WTC11 (cell line): Measurements from ENCODE around the gene OBI1. TPM values are rescaled to one million over a fixed set of nuclear protein-coding genes. Genes with fewer than 3 reads are reported as not detected.

ENCODE experiments used
- ATAC-seq: fragments of 200-7000 bp; cut with Tn5 transposase; 2 replicates; pipeline ENCODE4 v1.10.0; 2021; ENCODE audit warnings: mild to moderate bottlenecking, moderate library complexity
- CTCF ChIA-PET: fragments of 300-600 bp; sonication (Branson Sonifier 250); formaldehyde crosslinking; loops from one replicate; lab custom pipeline; 2021; ENCODE audit warnings: antibody characterized with exemption; lab: Charles Lee
- POLR2A ChIA-PET: fragments of 350-600 bp; sonication (Branson Sonifier 250); formaldehyde crosslinking; loops from one replicate; lab custom pipeline; 2021; ENCODE audit warnings: antibody characterized with exemption; lab: Charles Lee
- DNase-seq: peaks from one replicate; pipeline ENCODE4 v3.0.0; 2021; ENCODE audit warnings: low spot score
- H3K27ac Mint-ChIP-seq: 2 replicates; pipeline ENCODE4 v1.8.0; 2021; ENCODE audit warnings: mixed read lengths
- H3K27me3 Mint-ChIP-seq: 2 replicates; pipeline ENCODE4 v1.8.0; 2021; ENCODE audit warnings: low read depth, mild to moderate bottlenecking, moderate library complexity, mixed read lengths
- H3K36me3 Mint-ChIP-seq: 2 replicates; pipeline ENCODE4 v1.8.0; 2021; ENCODE audit warnings: mixed read lengths
- H3K4me1 Mint-ChIP-seq: 2 replicates; pipeline ENCODE4 v1.8.0; 2022; ENCODE audit warnings: mixed read lengths
- H3K4me3 Mint-ChIP-seq: 2 replicates; pipeline ENCODE4 v1.8.0; 2021; ENCODE audit warnings: mild to moderate bottlenecking, moderate library complexity, mixed read lengths
- H3K9me3 Mint-ChIP-seq: 2 replicates; pipeline ENCODE4 v1.8.0; 2021; ENCODE audit warnings: mixed read lengths
- ATF1 ChIP-seq: sonication (generic); formaldehyde crosslinking; IDR thresholded peaks from 2 replicates; pipeline ENCODE4 v1.8.1; 2023; ENCODE audit warnings: mild to moderate bottlenecking, moderate library complexity, missing genetic modification reagents
- CREB1 ChIP-seq: sonication (generic); formaldehyde crosslinking; IDR thresholded peaks from 2 replicates; pipeline ENCODE4 v1.8.0; 2023; ENCODE audit warnings: mild to moderate bottlenecking, missing genetic modification reagents
- ETV6 ChIP-seq: sonication (generic); formaldehyde crosslinking; IDR thresholded peaks from 2 replicates; pipeline ENCODE4 v1.8.1; 2022; ENCODE audit warnings: mild to moderate bottlenecking, missing genetic modification reagents
- FOXJ3 ChIP-seq: sonication (generic); formaldehyde crosslinking; IDR thresholded peaks from 2 replicates; pipeline ENCODE4 v1.9.0; 2021; ENCODE audit warnings: missing genetic modification reagents, mild to moderate bottlenecking, borderline replicate concordance
- HMGA2 ChIP-seq: fragments of 250-450 bp; sonication (Bioruptor Pico); IDR thresholded peaks from 2 replicates; pipeline ENCODE4 v1.4.0; 2021; ENCODE audit warnings: mild to moderate bottlenecking, moderate library complexity
- IRF2 ChIP-seq: sonication (generic); formaldehyde crosslinking; IDR thresholded peaks from 2 replicates; pipeline ENCODE4 v1.8.0; 2022; ENCODE audit warnings: low read depth, missing genetic modification reagents, borderline replicate concordance
- JUN ChIP-seq: sonication (generic); formaldehyde crosslinking; IDR thresholded peaks from 2 replicates; pipeline ENCODE4 v1.8.0; 2023; ENCODE audit warnings: mild to moderate bottlenecking, missing genetic modification reagents
- MAX ChIP-seq: sonication (generic); formaldehyde crosslinking; IDR thresholded peaks from 2 replicates; pipeline ENCODE4 v1.8.0; 2022; ENCODE audit warnings: mild to moderate bottlenecking, missing genetic modification reagents
- NFATC4 ChIP-seq: fragments of 250-450 bp; sonication (Bioruptor Pico); IDR thresholded peaks from 2 replicates; pipeline ENCODE4 v1.9.0; 2021; ENCODE audit warnings: mild to moderate bottlenecking
- PRRX2 ChIP-seq: fragments of 250-450 bp; sonication (Bioruptor Pico); IDR thresholded peaks from 2 replicates; pipeline ENCODE4 v1.8.0; 2021; ENCODE audit warnings: mild to moderate bottlenecking
- ZNF138 ChIP-seq: sonication (generic); formaldehyde crosslinking; conservative IDR thresholded peaks from 2 replicates; pipeline ENCODE4 v1.8.1; 2022; ENCODE audit warnings: mild to moderate bottlenecking, moderate library complexity, missing genetic modification reagents
- total RNA-seq: library from RNA; stranded (reverse); gene quantifications from 3 replicates; pipeline ENCODE4 v1.2.3, GENCODE V29; 2021
- TF ChIP-seq, protein P1 (sequence below): sonication (generic); formaldehyde crosslinking; IDR thresholded peaks from 2 replicates; pipeline ENCODE4 v1.8.0; 2022; ENCODE audit warnings: mild to moderate bottlenecking, missing genetic modification reagents
- TF ChIP-seq, protein P2 (sequence below): sonication (generic); formaldehyde crosslinking; conservative IDR thresholded peaks from 2 replicates; pipeline ENCODE4 v1.8.1; 2022; ENCODE audit warnings: mild to moderate bottlenecking, missing genetic modification reagents
- TF ChIP-seq, protein P3 (sequence below): sonication (generic); formaldehyde crosslinking; IDR thresholded peaks from 2 replicates; pipeline ENCODE4 v1.8.0; 2023; ENCODE audit warnings: missing genetic modification reagents
- TF ChIP-seq, protein P4 (sequence below): sonication (generic); formaldehyde crosslinking; IDR thresholded peaks from 2 replicates; pipeline ENCODE4 v1.8.1; 2022; ENCODE audit warnings: low read depth, missing genetic modification reagents, borderline replicate concordance
- TF ChIP-seq, protein P5 (sequence below): fragments of 250-450 bp; sonication (Bioruptor Pico); IDR thresholded peaks from 2 replicates; pipeline ENCODE4 v1.9.0; 2021; ENCODE audit warnings: mild to moderate bottlenecking
- TF ChIP-seq, protein P6 (sequence below): sonication (generic); formaldehyde crosslinking; conservative IDR thresholded peaks from 2 replicates; pipeline ENCODE4 v1.8.1; 2023; ENCODE audit warnings: mild to moderate bottlenecking, low read depth, missing genetic modification reagents, moderate library complexity
- TF ChIP-seq, protein P7 (sequence below): sonication (generic); formaldehyde crosslinking; IDR thresholded peaks from 2 replicates; pipeline ENCODE4 v1.8.1; 2022; ENCODE audit warnings: missing genetic modification reagents, borderline replicate concordance
- TF ChIP-seq, protein P8 (sequence below): sonication (generic); formaldehyde crosslinking; IDR thresholded peaks from 2 replicates; pipeline ENCODE4 v1.8.1; 2022; ENCODE audit warnings: mild to moderate bottlenecking, missing genetic modification reagents, moderate library complexity, borderline replicate concordance

The OBI1 gene
- total RNA-seq, 1 experiment from 2014 or later: 13.4 TPM

- H3K27ac Mint-ChIP-seq: no peak overlapping the region
Observed at GRCh38 chr13:78611040-78611439, 47.9 kb downstream of the OBI1 start.

DNA sequence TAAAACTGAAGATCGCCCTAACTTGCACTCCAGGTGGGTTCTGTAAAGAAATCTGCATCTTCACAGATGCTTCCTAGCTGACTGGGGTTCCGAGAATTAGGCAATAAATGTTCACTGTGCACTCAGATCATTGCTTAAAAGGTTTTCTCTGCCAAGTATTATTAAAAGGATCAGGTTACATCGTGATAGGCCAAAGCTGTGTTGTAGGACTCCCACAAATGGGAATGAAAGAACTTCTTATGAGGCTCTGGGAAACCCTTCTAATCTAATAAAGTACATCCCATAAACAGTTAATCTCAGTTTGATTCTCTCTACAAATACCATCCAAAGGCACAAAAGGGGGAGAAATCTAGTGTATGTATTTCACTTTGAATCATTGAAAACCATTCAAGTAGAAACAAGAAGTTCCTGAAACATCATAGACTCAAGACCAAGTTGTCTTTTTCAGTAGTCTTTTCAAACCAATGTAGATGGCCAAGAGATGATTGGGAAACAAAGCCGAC is 48.5 kb downstream of the OBI1 start:
- CTCF ChIA-PET: interaction anchor here (1.0 to 3.2 kb wide), 2 partner anchors 24 kb away, joined by 6 to 22 read pairs; no protein-coding TSS in a partner anchor
- H3K4me3 Mint-ChIP-seq: peak overlapping the region; percentile 73; the same call in 1 of the 2 replicates
- no peak overlapping the region for H3K27ac Mint-ChIP-seq
- H3K9me3 Mint-ChIP-seq: no peaks in the 10 kb centered on the region
- POLR2A ChIA-PET: no interaction called here
- DNase-seq: no peak
- peaks cover 83% of the 10 kb centered on the region for H3K27me3 Mint-ChIP-seq
- ATAC-seq: no peak
- H3K4me1 Mint-ChIP-seq: peaks cover 40% of the 10 kb centered on the region
- H3K36me3 Mint-ChIP-seq: peaks cover 3% of the 10 kb centered on the region
- TF ChIP-seq, protein P1, sequence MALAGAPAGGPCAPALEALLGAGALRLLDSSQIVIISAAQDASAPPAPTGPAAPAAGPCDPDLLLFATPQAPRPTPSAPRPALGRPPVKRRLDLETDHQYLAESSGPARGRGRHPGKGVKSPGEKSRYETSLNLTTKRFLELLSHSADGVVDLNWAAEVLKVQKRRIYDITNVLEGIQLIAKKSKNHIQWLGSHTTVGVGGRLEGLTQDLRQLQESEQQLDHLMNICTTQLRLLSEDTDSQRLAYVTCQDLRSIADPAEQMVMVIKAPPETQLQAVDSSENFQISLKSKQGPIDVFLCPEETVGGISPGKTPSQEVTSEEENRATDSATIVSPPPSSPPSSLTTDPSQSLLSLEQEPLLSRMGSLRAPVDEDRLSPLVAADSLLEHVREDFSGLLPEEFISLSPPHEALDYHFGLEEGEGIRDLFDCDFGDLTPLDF (CRISPR knock-in tag): no peak
- TF ChIP-seq, protein P2, sequence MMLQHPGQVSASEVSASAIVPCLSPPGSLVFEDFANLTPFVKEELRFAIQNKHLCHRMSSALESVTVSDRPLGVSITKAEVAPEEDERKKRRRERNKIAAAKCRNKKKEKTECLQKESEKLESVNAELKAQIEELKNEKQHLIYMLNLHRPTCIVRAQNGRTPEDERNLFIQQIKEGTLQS: no peak
- TF ChIP-seq, protein P3, sequence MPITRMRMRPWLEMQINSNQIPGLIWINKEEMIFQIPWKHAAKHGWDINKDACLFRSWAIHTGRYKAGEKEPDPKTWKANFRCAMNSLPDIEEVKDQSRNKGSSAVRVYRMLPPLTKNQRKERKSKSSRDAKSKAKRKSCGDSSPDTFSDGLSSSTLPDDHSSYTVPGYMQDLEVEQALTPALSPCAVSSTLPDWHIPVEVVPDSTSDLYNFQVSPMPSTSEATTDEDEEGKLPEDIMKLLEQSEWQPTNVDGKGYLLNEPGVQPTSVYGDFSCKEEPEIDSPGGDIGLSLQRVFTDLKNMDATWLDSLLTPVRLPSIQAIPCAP (CRISPR knock-in tag): no peak
- TF ChIP-seq CREB1 (CRISPR knock-in tag): no peak
- TF ChIP-seq JUN (CRISPR knock-in tag): no peak
- no peak for TF ChIP-seq FOXJ3 (CRISPR knock-in tag)
- no peak for TF ChIP-seq ZNF138 (CRISPR knock-in tag)
- TF ChIP-seq, protein P4, sequence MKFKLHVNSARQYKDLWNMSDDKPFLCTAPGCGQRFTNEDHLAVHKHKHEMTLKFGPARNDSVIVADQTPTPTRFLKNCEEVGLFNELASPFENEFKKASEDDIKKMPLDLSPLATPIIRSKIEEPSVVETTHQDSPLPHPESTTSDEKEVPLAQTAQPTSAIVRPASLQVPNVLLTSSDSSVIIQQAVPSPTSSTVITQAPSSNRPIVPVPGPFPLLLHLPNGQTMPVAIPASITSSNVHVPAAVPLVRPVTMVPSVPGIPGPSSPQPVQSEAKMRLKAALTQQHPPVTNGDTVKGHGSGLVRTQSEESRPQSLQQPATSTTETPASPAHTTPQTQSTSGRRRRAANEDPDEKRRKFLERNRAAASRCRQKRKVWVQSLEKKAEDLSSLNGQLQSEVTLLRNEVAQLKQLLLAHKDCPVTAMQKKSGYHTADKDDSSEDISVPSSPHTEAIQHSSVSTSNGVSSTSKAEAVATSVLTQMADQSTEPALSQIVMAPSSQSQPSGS (CRISPR knock-in tag): no peak
- TF ChIP-seq, protein P5, sequence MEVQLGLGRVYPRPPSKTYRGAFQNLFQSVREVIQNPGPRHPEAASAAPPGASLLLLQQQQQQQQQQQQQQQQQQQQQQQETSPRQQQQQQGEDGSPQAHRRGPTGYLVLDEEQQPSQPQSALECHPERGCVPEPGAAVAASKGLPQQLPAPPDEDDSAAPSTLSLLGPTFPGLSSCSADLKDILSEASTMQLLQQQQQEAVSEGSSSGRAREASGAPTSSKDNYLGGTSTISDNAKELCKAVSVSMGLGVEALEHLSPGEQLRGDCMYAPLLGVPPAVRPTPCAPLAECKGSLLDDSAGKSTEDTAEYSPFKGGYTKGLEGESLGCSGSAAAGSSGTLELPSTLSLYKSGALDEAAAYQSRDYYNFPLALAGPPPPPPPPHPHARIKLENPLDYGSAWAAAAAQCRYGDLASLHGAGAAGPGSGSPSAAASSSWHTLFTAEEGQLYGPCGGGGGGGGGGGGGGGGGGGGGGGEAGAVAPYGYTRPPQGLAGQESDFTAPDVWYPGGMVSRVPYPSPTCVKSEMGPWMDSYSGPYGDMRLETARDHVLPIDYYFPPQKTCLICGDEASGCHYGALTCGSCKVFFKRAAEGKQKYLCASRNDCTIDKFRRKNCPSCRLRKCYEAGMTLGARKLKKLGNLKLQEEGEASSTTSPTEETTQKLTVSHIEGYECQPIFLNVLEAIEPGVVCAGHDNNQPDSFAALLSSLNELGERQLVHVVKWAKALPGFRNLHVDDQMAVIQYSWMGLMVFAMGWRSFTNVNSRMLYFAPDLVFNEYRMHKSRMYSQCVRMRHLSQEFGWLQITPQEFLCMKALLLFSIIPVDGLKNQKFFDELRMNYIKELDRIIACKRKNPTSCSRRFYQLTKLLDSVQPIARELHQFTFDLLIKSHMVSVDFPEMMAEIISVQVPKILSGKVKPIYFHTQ (CRISPR knock-in tag): no peak
- TF ChIP-seq, protein P6, sequence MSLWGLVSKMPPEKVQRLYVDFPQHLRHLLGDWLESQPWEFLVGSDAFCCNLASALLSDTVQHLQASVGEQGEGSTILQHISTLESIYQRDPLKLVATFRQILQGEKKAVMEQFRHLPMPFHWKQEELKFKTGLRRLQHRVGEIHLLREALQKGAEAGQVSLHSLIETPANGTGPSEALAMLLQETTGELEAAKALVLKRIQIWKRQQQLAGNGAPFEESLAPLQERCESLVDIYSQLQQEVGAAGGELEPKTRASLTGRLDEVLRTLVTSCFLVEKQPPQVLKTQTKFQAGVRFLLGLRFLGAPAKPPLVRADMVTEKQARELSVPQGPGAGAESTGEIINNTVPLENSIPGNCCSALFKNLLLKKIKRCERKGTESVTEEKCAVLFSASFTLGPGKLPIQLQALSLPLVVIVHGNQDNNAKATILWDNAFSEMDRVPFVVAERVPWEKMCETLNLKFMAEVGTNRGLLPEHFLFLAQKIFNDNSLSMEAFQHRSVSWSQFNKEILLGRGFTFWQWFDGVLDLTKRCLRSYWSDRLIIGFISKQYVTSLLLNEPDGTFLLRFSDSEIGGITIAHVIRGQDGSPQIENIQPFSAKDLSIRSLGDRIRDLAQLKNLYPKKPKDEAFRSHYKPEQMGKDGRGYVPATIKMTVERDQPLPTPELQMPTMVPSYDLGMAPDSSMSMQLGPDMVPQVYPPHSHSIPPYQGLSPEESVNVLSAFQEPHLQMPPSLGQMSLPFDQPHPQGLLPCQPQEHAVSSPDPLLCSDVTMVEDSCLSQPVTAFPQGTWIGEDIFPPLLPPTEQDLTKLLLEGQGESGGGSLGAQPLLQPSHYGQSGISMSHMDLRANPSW (CRISPR knock-in tag): no peak
- TF ChIP-seq NFATC4: no peak
- no peak for TF ChIP-seq PRRX2 (CRISPR knock-in tag)
- TF ChIP-seq HMGA2 (CRISPR knock-in tag): no peak
- TF ChIP-seq MAX (CRISPR knock-in tag): no peak

More at GRCh38 chr13:78611040-78611439, 47.9 kb downstream of the OBI1 start:
- no peak for ATAC-seq
- DNase-seq: no peak
- ChIA-PET POLR2A (no interaction called here), CTCF (interaction anchor here (1.0 kb wide), 1 partner anchor 24 kb away, joined by 6 read pairs; no protein-coding TSS in a partner anchor)
- TF ChIP-seq IRF2 (no peak), ETV6 (no peak), ATF1 (CRISPR knock-in tag) (no peak)
- TF ChIP-seq, protein P7, sequence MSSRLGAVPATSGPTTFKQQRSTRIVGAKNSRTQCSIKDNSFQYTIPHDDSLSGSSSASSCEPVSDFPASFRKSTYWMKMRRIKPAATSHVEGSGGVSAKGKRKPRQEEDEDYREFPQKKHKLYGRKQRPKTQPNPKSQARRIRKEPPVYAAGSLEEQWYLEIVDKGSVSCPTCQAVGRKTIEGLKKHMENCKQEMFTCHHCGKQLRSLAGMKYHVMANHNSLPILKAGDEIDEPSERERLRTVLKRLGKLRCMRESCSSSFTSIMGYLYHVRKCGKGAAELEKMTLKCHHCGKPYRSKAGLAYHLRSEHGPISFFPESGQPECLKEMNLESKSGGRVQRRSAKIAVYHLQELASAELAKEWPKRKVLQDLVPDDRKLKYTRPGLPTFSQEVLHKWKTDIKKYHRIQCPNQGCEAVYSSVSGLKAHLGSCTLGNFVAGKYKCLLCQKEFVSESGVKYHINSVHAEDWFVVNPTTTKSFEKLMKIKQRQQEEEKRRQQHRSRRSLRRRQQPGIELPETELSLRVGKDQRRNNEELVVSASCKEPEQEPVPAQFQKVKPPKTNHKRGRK: no peak
- TF ChIP-seq, protein P8, sequence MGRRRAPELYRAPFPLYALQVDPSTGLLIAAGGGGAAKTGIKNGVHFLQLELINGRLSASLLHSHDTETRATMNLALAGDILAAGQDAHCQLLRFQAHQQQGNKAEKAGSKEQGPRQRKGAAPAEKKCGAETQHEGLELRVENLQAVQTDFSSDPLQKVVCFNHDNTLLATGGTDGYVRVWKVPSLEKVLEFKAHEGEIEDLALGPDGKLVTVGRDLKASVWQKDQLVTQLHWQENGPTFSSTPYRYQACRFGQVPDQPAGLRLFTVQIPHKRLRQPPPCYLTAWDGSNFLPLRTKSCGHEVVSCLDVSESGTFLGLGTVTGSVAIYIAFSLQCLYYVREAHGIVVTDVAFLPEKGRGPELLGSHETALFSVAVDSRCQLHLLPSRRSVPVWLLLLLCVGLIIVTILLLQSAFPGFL (CRISPR knock-in tag): no peak
- TF ChIP-seq, protein P2: no peak
- peaks cover 9% of the 10 kb centered on the region for H3K36me3 Mint-ChIP-seq
- H3K4me3 Mint-ChIP-seq: no peak overlapping the region
- H3K27me3 Mint-ChIP-seq: peaks cover 77% of the 10 kb centered on the region
- H3K9me3 Mint-ChIP-seq: no peaks in the 10 kb centered on the region
- peaks cover 35% of the 10 kb centered on the region for H3K4me1 Mint-ChIP-seq
